Gastrocnemius medialis (tissue), 4 donors: Measurements from ENCODE around the gene CFAP119.

ENCODE experiments used
- POLR2A ChIP-seq, 2 donors: fragments of 450-650 bp; IDR thresholded peaks; one replicate each; pipeline ENCODE4 v1.6.1; 2017; ENCODE audit warnings: antibody characterized with exemption in 2 of 2, mild to moderate bottlenecking in 2 of 2, moderate library complexity in 2 of 2
- TF ChIP-seq, protein P1 (sequence below), 5 experiments: fragments of 450-650 bp in 3 of 5; fragments of 200-600 bp in 2 of 5; sonication (generic) in 2 of 5; IDR thresholded peaks in 4 of 5; conservative IDR thresholded peaks in 1 of 5; 1 replicate in 4 of 5; 2 replicates in 1 of 5; pipeline ENCODE4 v1.5.1; 2016 to 2019; ENCODE audit warnings: antibody characterized with exemption in 5 of 5, mild to moderate bottlenecking in 3 of 5, moderate library complexity in 3 of 5

DNA sequence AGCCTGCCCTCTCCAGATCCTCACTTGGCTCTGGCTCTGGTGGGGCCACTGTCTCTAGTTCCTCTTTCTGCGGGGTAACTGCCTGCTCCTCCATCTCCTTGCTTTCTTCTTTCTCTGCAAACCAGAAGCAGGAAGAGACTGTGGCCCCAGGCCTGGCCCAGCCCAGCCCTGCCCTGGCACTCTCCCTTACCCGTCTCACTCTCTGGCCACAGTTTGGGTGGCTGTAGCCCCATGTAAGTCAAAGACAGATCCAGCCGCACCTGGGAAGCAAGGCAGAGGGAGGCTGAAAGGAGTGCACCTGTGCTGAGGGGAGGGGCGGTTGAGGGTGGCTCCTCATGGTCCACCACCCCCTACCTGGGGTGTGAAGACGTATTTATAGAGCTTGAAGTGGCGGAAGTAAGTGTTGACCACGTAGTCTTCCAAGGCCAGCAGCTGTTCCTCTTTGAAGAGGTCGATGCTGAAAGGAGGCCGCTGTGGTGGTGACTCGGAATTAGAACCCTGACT lies 2.8 kb downstream of the CFAP119 start:
- TF ChIP-seq POLR2A (IDR thresholded peaks at IDR 0.05): no peak
- TF ChIP-seq, protein P1, sequence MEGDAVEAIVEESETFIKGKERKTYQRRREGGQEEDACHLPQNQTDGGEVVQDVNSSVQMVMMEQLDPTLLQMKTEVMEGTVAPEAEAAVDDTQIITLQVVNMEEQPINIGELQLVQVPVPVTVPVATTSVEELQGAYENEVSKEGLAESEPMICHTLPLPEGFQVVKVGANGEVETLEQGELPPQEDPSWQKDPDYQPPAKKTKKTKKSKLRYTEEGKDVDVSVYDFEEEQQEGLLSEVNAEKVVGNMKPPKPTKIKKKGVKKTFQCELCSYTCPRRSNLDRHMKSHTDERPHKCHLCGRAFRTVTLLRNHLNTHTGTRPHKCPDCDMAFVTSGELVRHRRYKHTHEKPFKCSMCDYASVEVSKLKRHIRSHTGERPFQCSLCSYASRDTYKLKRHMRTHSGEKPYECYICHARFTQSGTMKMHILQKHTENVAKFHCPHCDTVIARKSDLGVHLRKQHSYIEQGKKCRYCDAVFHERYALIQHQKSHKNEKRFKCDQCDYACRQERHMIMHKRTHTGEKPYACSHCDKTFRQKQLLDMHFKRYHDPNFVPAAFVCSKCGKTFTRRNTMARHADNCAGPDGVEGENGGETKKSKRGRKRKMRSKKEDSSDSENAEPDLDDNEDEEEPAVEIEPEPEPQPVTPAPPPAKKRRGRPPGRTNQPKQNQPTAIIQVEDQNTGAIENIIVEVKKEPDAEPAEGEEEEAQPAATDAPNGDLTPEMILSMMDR (IDR thresholded peaks at IDR 0.05 in 4 of 5, conservative IDR thresholded peaks at IDR 0.05 in 1 of 5): no peak
